Measurements from ENCODE around the gene FBXL13.
"Not testable (repeated sequence)": the region's sequence is repeated elsewhere in the genome, so short reads cannot be mapped to it uniquely, and the experiment has no call there.

FBXL13 gene

GRCh38 chr7:103101543-103101942, 26.9 kb upstream of the FBXL13 start:
- Histone ChIP-seq H3K4me1 (ENCODE audit: low read depth, poor library complexity, severe bottlenecking) (no peaks in the 10 kb centered on the region), H3K27ac (no peak overlapping the region), H3K9ac (no peak overlapping the region), H3K4me3 (IDR thresholded peaks at IDR 0.05; ENCODE audit: insufficient read depth, low read depth, low read length) (no peak overlapping the region), H3K4me2 (no peak overlapping the region), H3K36me3 (ENCODE audit: insufficient read depth) (no peaks in the 10 kb centered on the region), H3K79me2 (ENCODE audit: insufficient read depth, low read depth) (no peaks in the 10 kb centered on the region), H4K20me1 (ENCODE audit: insufficient read depth) (no peaks in the 10 kb centered on the region), H2AFZ (ENCODE audit: low read depth) (no peak overlapping the region), H3K27me3 (ENCODE audit: insufficient read depth, low read depth) (no peaks in the 10 kb centered on the region)
- TF ChIP-seq, protein P1, sequence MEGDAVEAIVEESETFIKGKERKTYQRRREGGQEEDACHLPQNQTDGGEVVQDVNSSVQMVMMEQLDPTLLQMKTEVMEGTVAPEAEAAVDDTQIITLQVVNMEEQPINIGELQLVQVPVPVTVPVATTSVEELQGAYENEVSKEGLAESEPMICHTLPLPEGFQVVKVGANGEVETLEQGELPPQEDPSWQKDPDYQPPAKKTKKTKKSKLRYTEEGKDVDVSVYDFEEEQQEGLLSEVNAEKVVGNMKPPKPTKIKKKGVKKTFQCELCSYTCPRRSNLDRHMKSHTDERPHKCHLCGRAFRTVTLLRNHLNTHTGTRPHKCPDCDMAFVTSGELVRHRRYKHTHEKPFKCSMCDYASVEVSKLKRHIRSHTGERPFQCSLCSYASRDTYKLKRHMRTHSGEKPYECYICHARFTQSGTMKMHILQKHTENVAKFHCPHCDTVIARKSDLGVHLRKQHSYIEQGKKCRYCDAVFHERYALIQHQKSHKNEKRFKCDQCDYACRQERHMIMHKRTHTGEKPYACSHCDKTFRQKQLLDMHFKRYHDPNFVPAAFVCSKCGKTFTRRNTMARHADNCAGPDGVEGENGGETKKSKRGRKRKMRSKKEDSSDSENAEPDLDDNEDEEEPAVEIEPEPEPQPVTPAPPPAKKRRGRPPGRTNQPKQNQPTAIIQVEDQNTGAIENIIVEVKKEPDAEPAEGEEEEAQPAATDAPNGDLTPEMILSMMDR (conservative IDR thresholded peaks at IDR 0.05; ENCODE audit: low read depth, low read length) = no peak

DNA sequence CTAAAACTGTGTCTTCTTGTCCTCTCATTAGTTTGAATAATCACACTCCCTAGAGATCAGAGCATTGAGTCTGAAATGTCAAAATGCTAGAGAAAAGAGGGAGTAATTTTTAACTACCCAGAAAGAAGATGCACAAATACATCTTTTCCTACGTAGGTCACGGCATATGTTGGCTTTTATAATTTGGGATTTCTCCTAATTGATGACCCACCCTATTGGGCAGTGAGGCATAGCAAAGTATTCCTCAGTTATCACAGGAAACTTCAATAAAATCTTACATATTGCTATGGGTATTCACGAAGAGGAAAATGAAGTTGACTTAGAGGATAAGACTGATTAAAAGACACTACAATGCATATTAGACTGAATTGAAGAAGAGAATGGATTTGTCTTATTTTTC, 25.8 kb upstream of the FBXL13 start:
- Histone ChIP-seq H2AFZ (ENCODE audit: low read depth) (no peak overlapping the region), H3K27ac (no peak overlapping the region), H3K36me3 (ENCODE audit: insufficient read depth) (no peaks in the 10 kb centered on the region), H3K79me2 (ENCODE audit: insufficient read depth, low read depth) (no peaks in the 10 kb centered on the region), H3K27me3 (ENCODE audit: insufficient read depth, low read depth) (no peaks in the 10 kb centered on the region), H3K4me1 (ENCODE audit: low read depth, poor library complexity, severe bottlenecking) (no peaks in the 10 kb centered on the region), H4K20me1 (ENCODE audit: insufficient read depth) (no peaks in the 10 kb centered on the region), H3K4me3 (IDR thresholded peaks at IDR 0.05; ENCODE audit: insufficient read depth, low read depth, low read length) (no peak overlapping the region), H3K4me2 (no peak overlapping the region), H3K9ac (no peak overlapping the region)
- TF ChIP-seq, protein P1 (conservative IDR thresholded peaks at IDR 0.05; ENCODE audit: low read depth, low read length) = no peak

DNA sequence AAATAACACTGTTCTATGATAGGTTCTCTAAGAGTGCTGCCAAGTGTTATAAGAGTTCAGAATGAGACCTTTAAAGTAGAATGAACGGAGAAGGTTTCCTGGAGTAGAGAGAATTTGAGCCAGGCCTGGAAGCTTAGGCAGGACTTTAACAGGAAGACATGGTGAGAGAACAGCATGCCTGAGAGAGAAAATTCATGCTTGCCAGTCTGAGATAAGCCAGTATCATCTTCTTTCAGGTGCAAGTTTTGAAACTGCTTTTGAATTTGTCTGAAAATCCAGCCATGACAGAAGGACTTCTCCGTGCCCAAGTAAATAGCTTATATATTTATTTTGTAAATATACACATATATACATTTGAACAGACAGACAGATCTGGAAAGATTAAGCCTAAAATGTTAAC, 22.4 kb upstream of the FBXL13 start:
- H3K4me2 ChIP-seq = no peak overlapping the region
- H3K27ac ChIP-seq = no peak overlapping the region
- no peaks in the 10 kb centered on the region for H3K4me1 ChIP-seq (ENCODE audit: low read depth, poor library complexity, severe bottlenecking)
- no peak overlapping the region for H2AFZ ChIP-seq (ENCODE audit: low read depth)
- H3K9ac ChIP-seq = no peak overlapping the region
- no peaks in the 10 kb centered on the region for H3K27me3 ChIP-seq (ENCODE audit: insufficient read depth, low read depth)
- H3K79me2 ChIP-seq (ENCODE audit: insufficient read depth, low read depth) = no peaks in the 10 kb centered on the region
- TF ChIP-seq, protein P1 (conservative IDR thresholded peaks at IDR 0.05; ENCODE audit: low read depth, low read length) = no peak
- H3K4me3 ChIP-seq (IDR thresholded peaks at IDR 0.05; ENCODE audit: insufficient read depth, low read depth, low read length) = no peak overlapping the region
- no peaks in the 10 kb centered on the region for H4K20me1 ChIP-seq (ENCODE audit: insufficient read depth)
- no peaks in the 10 kb centered on the region for H3K36me3 ChIP-seq (ENCODE audit: insufficient read depth)

DNA sequence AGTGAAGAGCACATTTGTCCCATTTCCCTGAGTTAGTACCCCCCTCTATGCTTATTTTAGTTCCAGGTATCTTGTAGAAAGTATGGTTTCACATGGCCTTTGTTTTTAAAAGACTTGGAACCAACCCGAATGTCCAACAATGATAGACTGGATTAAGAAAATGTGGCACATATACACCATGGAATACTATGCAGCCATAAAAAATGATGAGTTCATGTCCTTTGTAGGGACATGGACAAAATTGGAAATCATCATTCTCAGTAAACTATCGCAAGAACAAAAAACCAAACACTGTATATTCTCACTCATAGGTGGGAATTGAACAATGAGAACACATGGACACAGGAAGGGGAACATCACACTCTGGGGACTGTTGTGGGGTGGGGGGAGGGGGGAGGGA, 21.0 kb upstream of the FBXL13 start:
- not testable (repeated sequence) for H3K27me3 ChIP-seq (ENCODE audit: insufficient read depth, low read depth); H3K4me1 ChIP-seq (ENCODE audit: low read depth, poor library complexity, severe bottlenecking); H3K4me2 ChIP-seq; H3K79me2 ChIP-seq (ENCODE audit: insufficient read depth, low read depth); H3K9ac ChIP-seq; H3K4me3 ChIP-seq (IDR thresholded peaks at IDR 0.05; ENCODE audit: insufficient read depth, low read depth, low read length); H3K27ac ChIP-seq; H4K20me1 ChIP-seq (ENCODE audit: insufficient read depth); H3K36me3 ChIP-seq (ENCODE audit: insufficient read depth); H2AFZ ChIP-seq (ENCODE audit: low read depth)

DNA sequence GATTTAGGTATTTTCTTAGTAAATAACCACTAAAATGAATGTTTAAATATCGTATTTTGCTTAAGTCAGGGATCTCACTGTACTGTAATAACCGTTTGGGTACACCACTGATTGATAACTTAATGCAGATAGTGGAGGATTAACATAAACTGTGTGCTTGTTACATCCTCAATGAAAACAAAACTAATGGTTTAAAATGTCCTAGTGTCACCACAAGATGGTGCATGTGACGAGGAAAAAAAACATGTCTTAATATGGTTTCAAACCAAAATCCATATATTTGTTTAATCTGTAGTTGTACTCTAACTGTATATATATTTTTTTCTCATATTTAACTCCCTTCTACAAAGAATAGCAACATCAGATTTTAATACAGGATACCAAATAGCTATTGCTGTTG, 19.5 kb upstream of the FBXL13 start:
- no peaks in the 10 kb centered on the region for H4K20me1 ChIP-seq (ENCODE audit: insufficient read depth)
- TF ChIP-seq, protein P1 (conservative IDR thresholded peaks at IDR 0.05; ENCODE audit: low read depth, low read length) = no peak
- no peaks in the 10 kb centered on the region for H3K27me3 ChIP-seq (ENCODE audit: insufficient read depth, low read depth)
- no peak overlapping the region for H2AFZ ChIP-seq (ENCODE audit: low read depth)
- no peaks in the 10 kb centered on the region for H3K79me2 ChIP-seq (ENCODE audit: insufficient read depth, low read depth)
- H3K4me2 ChIP-seq = no peak overlapping the region
- H3K9ac ChIP-seq = no peak overlapping the region
- no peaks in the 10 kb centered on the region for H3K4me1 ChIP-seq (ENCODE audit: low read depth, poor library complexity, severe bottlenecking)
- H3K27ac ChIP-seq = no peak overlapping the region
- no peaks in the 10 kb centered on the region for H3K36me3 ChIP-seq (ENCODE audit: insufficient read depth)
- H3K4me3 ChIP-seq (IDR thresholded peaks at IDR 0.05; ENCODE audit: insufficient read depth, low read depth, low read length) = no peak overlapping the region
